ENCODE data around the gene CALM3. TPM values are rescaled to one million over a fixed set of nuclear protein-coding genes. Genes with fewer than 3 reads are reported as not detected.

Gene CALM3
- polyA plus RNA-seq, 1 of the 3 experiments (the other 2 are of a cell fraction): 495 TPM

DNA sequence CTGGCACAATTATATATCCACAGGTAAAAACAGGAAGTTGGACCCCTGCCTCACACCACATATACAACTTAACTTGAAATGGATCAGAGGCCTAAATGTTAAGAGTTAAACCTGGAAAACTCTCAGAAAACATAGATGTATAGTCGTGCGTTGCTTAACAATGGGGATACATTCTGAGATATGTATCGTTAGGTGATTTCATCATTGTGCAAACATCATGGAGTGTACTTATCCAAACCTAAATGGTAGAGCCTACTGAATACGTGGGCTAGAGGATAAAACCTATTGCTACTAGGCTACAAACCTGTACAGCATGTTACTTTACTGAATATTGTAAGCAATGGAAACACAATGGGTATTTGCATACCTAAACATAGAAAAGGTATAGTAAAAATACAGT, 14.8 kb upstream of the CALM3 start:
- Histone ChIP-seq H3K27ac (ENCODE audit: low read depth in 2 of 2, low read length in 1 of 2) (no peak overlapping the region), H4K20me1 (ENCODE audit: insufficient read depth) (no peaks in the 10 kb centered on the region), H3K79me2 (ENCODE audit: insufficient read depth) (no peaks in the 10 kb centered on the region), H3K4me3 (ENCODE audit: low read depth in 2 of 2, low read length in 1 of 2) (no peak overlapping the region), H3K9me3 (no peaks in the 10 kb centered on the region), H3K9ac (no peak overlapping the region), H3K4me2 (no peak overlapping the region), H2AFZ (ENCODE audit: low read depth) (no peak overlapping the region), H3K9me2 (no peaks in the 10 kb centered on the region), H3F3A (replicated peaks; ENCODE audit: insufficient read depth) (no peaks in the 10 kb centered on the region), H3K36me3 (replicated peaks in 1 of 2; ENCODE audit: control insufficient read depth in 1 of 2, insufficient read depth in 2 of 2, low read length in 1 of 2) (no peaks in the 10 kb centered on the region), H3K27me3 (ENCODE audit: insufficient read depth) (no peaks in the 10 kb centered on the region), H3K4me1 (ENCODE audit: control insufficient read depth in 1 of 2, insufficient read depth in 2 of 2, low read depth in 1 of 2, low read length in 1 of 2) (no peaks in the 10 kb centered on the region)
- TF ChIP-seq, protein P1, sequence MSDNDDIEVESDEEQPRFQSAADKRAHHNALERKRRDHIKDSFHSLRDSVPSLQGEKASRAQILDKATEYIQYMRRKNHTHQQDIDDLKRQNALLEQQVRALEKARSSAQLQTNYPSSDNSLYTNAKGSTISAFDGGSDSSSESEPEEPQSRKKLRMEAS (IDR thresholded peaks at IDR 0.05; ENCODE audit: low read depth): no peak
- TF ChIP-seq, protein P2, sequence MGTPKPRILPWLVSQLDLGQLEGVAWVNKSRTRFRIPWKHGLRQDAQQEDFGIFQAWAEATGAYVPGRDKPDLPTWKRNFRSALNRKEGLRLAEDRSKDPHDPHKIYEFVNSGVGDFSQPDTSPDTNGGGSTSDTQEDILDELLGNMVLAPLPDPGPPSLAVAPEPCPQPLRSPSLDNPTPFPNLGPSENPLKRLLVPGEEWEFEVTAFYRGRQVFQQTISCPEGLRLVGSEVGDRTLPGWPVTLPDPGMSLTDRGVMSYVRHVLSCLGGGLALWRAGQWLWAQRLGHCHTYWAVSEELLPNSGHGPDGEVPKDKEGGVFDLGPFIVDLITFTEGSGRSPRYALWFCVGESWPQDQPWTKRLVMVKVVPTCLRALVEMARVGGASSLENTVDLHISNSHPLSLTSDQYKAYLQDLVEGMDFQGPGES (IDR thresholded peaks at IDR 0.05; ENCODE audit: low read depth, low read length): no peak
- TF ChIP-seq SIN3A (IDR thresholded peaks at IDR 0.05; ENCODE audit: borderline replicate concordance, low read depth, low read length): no peak
- no peak for TF ChIP-seq FOXM1 (IDR thresholded peaks at IDR 0.05; ENCODE audit: low read depth)
- TF ChIP-seq EZH2phosphoT487 (IDR thresholded peaks at IDR 0.05; ENCODE audit: borderline replicate concordance, low read depth): no peak
- TF ChIP-seq RCOR1 (IDR thresholded peaks at IDR 0.05; ENCODE audit: low read length): no peak
- TF ChIP-seq JUND (IDR thresholded peaks at IDR 0.05): no peak
- TF ChIP-seq, protein P3, sequence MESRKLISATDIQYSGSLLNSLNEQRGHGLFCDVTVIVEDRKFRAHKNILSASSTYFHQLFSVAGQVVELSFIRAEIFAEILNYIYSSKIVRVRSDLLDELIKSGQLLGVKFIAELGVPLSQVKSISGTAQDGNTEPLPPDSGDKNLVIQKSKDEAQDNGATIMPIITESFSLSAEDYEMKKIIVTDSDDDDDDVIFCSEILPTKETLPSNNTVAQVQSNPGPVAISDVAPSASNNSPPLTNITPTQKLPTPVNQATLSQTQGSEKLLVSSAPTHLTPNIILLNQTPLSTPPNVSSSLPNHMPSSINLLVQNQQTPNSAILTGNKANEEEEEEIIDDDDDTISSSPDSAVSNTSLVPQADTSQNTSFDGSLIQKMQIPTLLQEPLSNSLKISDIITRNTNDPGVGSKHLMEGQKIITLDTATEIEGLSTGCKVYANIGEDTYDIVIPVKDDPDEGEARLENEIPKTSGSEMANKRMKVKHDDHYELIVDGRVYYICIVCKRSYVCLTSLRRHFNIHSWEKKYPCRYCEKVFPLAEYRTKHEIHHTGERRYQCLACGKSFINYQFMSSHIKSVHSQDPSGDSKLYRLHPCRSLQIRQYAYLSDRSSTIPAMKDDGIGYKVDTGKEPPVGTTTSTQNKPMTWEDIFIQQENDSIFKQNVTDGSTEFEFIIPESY (IDR thresholded peaks at IDR 0.05; ENCODE audit: borderline replicate concordance, low read depth): no peak
- TF ChIP-seq TCF12 (IDR thresholded peaks at IDR 0.05): no peak
- no peak for TF ChIP-seq MXI1 (IDR thresholded peaks at IDR 0.05; ENCODE audit: low read depth, low read length)
- DNase-seq: no peak
- ChIA-PET POLR2A (no interaction called here), CTCF (interaction anchor here (1.0 kb wide), 1 partner anchor 27 kb away, joined by 3 read pairs; no protein-coding TSS in a partner anchor)
- WGBS (ENCODE audit: low lambda C conversion rate): 68% methylated on average over 4 of the region's 4 CpGs

DNA sequence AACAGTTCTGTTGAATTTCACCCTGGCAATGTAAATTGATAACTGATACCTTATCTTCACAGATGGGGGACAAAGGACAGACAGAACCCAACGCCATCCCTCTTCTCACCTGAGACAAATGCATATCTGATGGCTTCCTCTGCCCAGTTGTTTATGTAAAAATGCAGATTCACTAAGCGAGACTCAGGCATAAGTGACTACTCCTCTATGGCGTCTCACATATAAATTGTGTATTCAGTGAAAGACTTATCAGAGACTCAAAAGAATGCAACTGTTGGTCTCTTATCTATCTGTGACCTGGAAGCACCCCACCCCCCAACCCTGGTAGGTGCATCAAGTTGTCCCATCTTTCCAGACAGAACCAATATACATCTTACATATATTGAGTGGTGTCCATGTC, 13.3 kb upstream of the CALM3 start:
- no peak for TF ChIP-seq EP300 (IDR thresholded peaks at IDR 0.05; ENCODE audit: borderline replicate concordance in 1 of 2, low read depth in 1 of 2, low read length in 1 of 2)
- TF ChIP-seq, protein P4, sequence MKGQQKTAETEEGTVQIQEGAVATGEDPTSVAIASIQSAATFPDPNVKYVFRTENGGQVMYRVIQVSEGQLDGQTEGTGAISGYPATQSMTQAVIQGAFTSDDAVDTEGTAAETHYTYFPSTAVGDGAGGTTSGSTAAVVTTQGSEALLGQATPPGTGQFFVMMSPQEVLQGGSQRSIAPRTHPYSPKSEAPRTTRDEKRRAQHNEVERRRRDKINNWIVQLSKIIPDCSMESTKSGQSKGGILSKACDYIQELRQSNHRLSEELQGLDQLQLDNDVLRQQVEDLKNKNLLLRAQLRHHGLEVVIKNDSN (IDR thresholded peaks at IDR 0.05; ENCODE audit: borderline replicate concordance, low read depth): no peak
- ChIA-PET POLR2A (no interaction called here), CTCF (interaction anchor here (0.6 to 2.5 kb wide), 4 partner anchors 8 to 141 kb away, joined by 3 to 6 read pairs (median 4); no protein-coding TSS in a partner anchor)
- H3K36me3 ChIP-seq (replicated peaks in 1 of 2; ENCODE audit: control insufficient read depth in 1 of 2, insufficient read depth in 2 of 2, low read length in 1 of 2): no peaks in the 10 kb centered on the region
- H3K9me2 ChIP-seq: no peaks in the 10 kb centered on the region
- no peak overlapping the region for H3K9ac ChIP-seq
- no peaks in the 10 kb centered on the region for H3K79me2 ChIP-seq (ENCODE audit: insufficient read depth)
- H3K4me2 ChIP-seq: no peak overlapping the region
- no peak overlapping the region for H3K4me3 ChIP-seq (ENCODE audit: low read depth in 2 of 2, low read length in 1 of 2)
- 54% methylated on average over 3 of the region's 3 CpGs for WGBS (ENCODE audit: low lambda C conversion rate)
- no peak for DNase-seq
- no peak overlapping the region for H2AFZ ChIP-seq (ENCODE audit: low read depth)
- no peaks in the 10 kb centered on the region for H3K4me1 ChIP-seq (ENCODE audit: control insufficient read depth in 1 of 2, insufficient read depth in 2 of 2, low read depth in 1 of 2, low read length in 1 of 2)
- H3K9me3 ChIP-seq: no peaks in the 10 kb centered on the region
- no peaks in the 10 kb centered on the region for H3K27me3 ChIP-seq (ENCODE audit: insufficient read depth)
- H3F3A ChIP-seq (replicated peaks; ENCODE audit: insufficient read depth): no peaks in the 10 kb centered on the region
- no peaks in the 10 kb centered on the region for H4K20me1 ChIP-seq (ENCODE audit: insufficient read depth)
- no peak overlapping the region for H3K27ac ChIP-seq (ENCODE audit: low read depth in 2 of 2, low read length in 1 of 2)
